NB4 (cell line): ENCODE results near the gene COTL1.

Source experiments
- DNase-seq: peaks from one replicate; pipeline ENCODE4 v3.0.0; 2010; ENCODE audit warnings: low read depth
- H3K4me3 ChIP-seq: one replicate; pipeline ENCODE4 v1.5.1; 2011; ENCODE audit warnings: mild to moderate bottlenecking, low read depth, low read length, moderate library complexity
- MYC ChIP-seq: IDR thresholded peaks from 2 replicates; pipeline ENCODE4 v1.6.1; 2011; ENCODE audit warnings: low read depth, low read length
- POLR2A ChIP-seq: IDR thresholded peaks from 2 replicates; pipeline ENCODE4 v1.6.1; 2011; ENCODE audit warnings: mild to moderate bottlenecking; ENCODE audit not compliant: insufficient read length; ENCODE audit errors: extremely low read depth
- TF ChIP-seq, protein P1 (sequence below): IDR thresholded peaks from one replicate; pipeline ENCODE4 v1.5.1; 2012; ENCODE audit warnings: low read depth, low read length
- TF ChIP-seq, protein P2 (sequence below): IDR thresholded peaks from 2 replicates; pipeline ENCODE4 v1.6.1; 2011; ENCODE audit warnings: low read depth, low read length

Gene COTL1

DNA sequence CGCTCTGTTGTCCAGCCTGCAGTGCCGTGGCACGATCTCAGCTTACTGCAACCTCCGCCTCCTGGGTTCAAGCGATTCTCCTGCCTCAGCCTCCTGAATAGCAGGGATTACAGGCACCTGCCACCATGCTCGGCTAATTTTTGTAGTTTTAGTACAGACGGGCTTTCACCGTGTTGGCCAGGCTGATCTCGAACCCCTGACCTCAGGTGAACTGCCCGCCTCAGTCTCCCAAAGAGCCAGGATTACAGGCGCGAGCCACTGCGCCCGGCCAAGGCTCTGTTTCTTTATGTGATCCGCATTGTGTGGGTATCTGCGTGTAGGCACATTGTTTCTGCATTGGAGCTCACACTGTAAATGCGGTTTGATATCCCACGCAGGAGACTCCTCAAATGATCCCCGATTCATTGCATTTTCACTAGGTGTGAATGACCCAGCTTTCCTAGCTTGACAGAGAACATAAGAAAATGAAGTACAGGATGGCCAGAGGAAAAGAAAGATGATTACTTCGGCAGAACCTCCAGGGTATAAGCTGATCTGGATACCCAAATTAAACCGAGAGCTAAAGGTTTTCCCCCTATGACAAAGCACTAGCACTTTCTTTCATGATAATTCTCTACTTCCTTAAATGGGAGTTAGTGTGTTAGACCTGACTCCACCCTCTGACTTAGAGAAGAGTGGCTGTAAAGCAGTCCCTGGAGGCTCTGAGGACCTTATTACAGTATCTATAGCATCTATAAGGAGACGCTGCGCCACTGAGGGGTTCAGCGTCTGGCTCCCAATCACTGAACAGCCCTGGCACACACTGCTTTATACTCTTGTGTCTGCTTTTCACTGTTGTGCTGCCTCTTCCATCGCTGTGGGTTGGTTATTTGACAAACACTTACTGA is 17.3 kb downstream of the COTL1 start:
- TF ChIP-seq, protein P1, sequence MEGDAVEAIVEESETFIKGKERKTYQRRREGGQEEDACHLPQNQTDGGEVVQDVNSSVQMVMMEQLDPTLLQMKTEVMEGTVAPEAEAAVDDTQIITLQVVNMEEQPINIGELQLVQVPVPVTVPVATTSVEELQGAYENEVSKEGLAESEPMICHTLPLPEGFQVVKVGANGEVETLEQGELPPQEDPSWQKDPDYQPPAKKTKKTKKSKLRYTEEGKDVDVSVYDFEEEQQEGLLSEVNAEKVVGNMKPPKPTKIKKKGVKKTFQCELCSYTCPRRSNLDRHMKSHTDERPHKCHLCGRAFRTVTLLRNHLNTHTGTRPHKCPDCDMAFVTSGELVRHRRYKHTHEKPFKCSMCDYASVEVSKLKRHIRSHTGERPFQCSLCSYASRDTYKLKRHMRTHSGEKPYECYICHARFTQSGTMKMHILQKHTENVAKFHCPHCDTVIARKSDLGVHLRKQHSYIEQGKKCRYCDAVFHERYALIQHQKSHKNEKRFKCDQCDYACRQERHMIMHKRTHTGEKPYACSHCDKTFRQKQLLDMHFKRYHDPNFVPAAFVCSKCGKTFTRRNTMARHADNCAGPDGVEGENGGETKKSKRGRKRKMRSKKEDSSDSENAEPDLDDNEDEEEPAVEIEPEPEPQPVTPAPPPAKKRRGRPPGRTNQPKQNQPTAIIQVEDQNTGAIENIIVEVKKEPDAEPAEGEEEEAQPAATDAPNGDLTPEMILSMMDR: no peak
- TF ChIP-seq MYC: no peak
- no peak for TF ChIP-seq POLR2A
- TF ChIP-seq, protein P2, sequence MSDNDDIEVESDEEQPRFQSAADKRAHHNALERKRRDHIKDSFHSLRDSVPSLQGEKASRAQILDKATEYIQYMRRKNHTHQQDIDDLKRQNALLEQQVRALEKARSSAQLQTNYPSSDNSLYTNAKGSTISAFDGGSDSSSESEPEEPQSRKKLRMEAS: no peak
- DNase-seq: peak; percentile 93
- peak overlapping the region; percentile 26 for H3K4me3 ChIP-seq

DNA sequence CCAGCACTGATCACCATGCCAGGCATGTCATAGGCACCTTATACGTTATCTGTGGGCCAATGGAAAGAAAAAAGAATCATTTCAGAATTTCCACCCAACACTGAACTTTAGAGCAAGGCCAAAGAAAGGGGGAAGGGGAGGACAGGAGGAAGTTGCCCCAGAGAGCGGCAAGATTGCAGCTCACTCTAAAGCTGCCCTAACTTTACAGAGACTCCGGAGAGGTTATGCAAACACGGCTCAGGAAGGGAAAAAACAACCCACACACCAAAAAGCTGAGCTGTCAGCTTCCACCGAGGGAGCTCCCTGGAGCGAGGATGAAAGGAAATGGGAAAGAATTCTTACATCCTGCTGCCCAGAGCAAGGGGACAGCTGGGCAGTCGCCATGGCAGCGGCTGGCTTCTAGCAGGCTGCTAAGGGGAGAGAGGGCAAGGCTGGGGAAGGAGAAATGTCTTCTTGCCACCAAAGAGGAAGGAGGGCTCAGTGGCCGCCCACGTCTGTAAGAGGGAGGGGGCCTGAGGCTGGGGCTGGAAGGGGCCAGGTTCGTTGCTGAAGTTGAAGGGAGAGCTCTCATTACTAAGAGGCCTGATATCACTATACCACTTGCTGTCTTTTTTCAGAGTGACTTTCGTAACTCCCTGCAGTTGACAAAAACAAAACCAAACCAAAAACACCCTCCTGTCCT is 18.2 kb downstream of the COTL1 start:
- peak; percentile 98 for DNase-seq
- H3K4me3 ChIP-seq: peak overlapping the region; percentile 26
- TF ChIP-seq POLR2A: no peak
- TF ChIP-seq, protein P2: no peak
- TF ChIP-seq, protein P1: no peak
- no peak for TF ChIP-seq MYC

DNA sequence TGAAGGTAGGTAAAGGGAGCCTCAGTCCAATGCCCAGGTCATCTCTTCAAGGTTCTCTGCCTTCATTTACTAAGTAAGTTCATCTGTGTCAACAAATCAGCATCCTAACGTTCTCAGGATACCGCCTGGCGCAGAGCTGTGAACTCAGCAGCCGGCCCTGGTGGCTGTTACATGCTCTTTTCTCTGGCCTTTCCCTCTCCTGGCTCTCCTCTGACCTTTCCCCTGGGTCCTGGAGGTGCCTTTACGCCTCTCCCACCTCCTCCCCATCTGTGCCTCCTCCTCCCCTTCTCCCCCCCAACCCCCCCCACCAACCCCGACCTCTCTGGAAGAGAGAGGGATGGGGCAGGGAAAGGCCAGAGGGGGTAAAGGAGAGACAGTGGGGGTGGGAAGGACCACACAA is 19.5 kb downstream of the COTL1 start:
- DNase-seq: no peak
- H3K4me3 ChIP-seq: no peak overlapping the region
- TF ChIP-seq POLR2A: no peak
- no peak for TF ChIP-seq MYC
- TF ChIP-seq, protein P1: no peak
- TF ChIP-seq, protein P2: no peak

DNA sequence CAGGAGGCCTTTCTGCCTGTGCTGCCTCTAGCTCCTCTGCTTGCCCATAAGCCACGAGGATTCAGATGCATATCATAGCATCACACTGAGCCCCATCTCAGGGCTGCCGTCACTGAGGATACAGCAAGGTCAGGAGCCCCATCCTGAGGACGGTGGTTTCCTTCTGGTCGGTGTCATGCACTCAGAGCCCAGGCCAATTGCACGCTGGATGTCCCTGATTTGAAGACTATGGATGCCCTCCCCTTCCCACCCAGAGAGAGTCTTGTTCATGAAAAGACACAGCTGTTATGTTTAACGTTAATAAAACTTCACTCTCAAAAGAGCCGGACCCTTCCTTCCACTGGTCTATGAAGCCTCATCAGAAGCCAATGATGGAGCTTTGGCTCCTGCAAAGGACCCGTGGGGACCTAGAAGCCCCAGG is 19.9 kb downstream of the COTL1 start:
- TF ChIP-seq, protein P2: no peak
- TF ChIP-seq, protein P1: no peak
- TF ChIP-seq MYC: no peak
- DNase-seq: no peak
- no peak overlapping the region for H3K4me3 ChIP-seq

DNA sequence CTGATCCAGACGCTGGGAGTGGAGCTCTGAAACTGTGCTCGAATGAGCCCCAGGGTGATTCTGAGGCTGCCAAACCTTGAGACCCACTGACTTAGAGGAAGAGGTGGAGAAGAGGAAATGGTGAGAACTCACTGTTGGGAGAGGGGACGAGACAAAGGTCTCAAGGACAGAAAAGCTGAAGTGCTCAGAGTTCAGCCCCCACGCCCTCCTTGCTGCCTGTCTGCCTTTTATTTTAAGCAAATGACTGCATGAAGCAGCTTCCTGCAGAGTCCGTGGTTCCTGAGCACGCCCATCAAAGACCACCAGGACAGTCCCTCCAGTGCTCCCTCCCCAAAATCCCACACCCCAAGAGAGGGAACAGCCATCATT is 20.4 kb downstream of the COTL1 start:
- no peak overlapping the region for H3K4me3 ChIP-seq
- no peak for TF ChIP-seq POLR2A
- TF ChIP-seq, protein P2: no peak
- TF ChIP-seq, protein P1: no peak
- DNase-seq: peak; percentile 85
